Calu3 (cell line): ENCODE results near the gene DHX38. TPM values are rescaled to one million over a fixed set of nuclear protein-coding genes. Genes with fewer than 3 reads are reported as not detected.

Experiments used
- BruUV-seq: library from RNA; stranded (reverse); fragments of 400-500 nt; replicated peaks from 2 replicates; lab custom pipeline; 2021; lab: Mats Ljungman, UMichigan
- CTCF ChIA-PET: fragments of 300-600 bp; sonication (Branson Sonifier 250); formaldehyde crosslinking; loops from one replicate; lab custom pipeline; 2022; ENCODE audit warnings: antibody characterized with exemption; lab: Charles Lee
- DNase-seq: peaks from one replicate; pipeline ENCODE4 v3.0.0; 2022
- H3K27ac Mint-ChIP-seq: one replicate; pipeline ENCODE4 v1.8.0; 2022; ENCODE audit warnings: mixed read lengths; ENCODE audit not compliant: unreplicated experiment
- H3K27me3 Mint-ChIP-seq: one replicate; pipeline ENCODE4 v1.8.0; 2022; ENCODE audit warnings: mixed read lengths; ENCODE audit not compliant: unreplicated experiment
- H3K36me3 Mint-ChIP-seq: one replicate; pipeline ENCODE4 v1.8.0; 2022; ENCODE audit warnings: mild to moderate bottlenecking, moderate library complexity, mixed read lengths; ENCODE audit not compliant: insufficient read depth, unreplicated experiment
- H3K4me1 Mint-ChIP-seq: one replicate; pipeline ENCODE4 v1.8.0; 2022; ENCODE audit warnings: mild to moderate bottlenecking, low read depth, mixed read lengths; ENCODE audit not compliant: unreplicated experiment
- H3K4me3 Mint-ChIP-seq: one replicate; pipeline ENCODE4 v1.8.0; 2022; ENCODE audit warnings: mild to moderate bottlenecking, low read depth, moderate library complexity, mixed read lengths; ENCODE audit not compliant: unreplicated experiment
- H3K9me3 Mint-ChIP-seq: one replicate; pipeline ENCODE4 v1.8.0; 2022; ENCODE audit warnings: low read depth, mixed read lengths; ENCODE audit not compliant: unreplicated experiment
- CTCF ChIP-seq: fragments of 200-600 bp; IDR thresholded peaks from one replicate; pipeline ENCODE4 v1.8.0; 2022; ENCODE audit warnings: antibody characterized with exemption; ENCODE audit not compliant: unreplicated experiment
- intact Hi-C: fragments of 100-400 bp; cut with micrococcal nuclease; formaldehyde crosslinking; loops from one replicate; pipeline ENCODE4 v1.10.0; 2022; ENCODE audit not compliant: unreplicated experiment
- total RNA-seq: library from RNA; stranded (reverse); gene quantifications from 2 replicates; pipeline ENCODE4 v1.2.3, GENCODE V29; 2022

Gene DHX38
- total RNA-seq, 1 experiment from 2014 or later = 86.4 TPM

DNA sequence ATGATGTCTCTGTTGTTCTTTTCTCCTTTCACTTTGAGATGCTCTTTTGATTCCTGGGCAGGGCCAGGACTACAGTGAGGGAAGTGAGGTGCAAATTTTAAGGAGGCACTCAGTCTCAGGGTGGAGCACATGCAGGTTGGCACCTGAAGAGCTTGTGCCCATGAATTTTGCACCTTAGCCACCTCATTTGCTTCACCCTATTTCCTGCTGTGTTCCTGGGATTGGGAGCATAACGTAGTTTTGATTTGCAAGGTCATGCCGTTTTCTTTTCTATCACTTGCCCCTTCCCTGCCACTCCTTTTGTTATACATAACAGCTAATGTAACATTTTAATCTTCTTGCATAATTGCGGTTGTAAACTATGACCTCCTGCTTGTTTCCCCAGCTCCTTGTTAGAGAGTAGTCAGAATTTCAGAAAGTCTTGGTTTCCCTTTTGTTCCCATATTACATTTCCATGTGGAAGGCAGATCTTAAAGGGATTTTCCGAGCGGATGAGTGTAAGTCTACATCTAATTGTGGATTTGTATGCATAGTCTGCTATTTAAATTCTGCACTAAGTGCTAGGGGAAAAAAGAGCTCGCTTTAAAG lies 68.6 kb downstream of the DHX38 start:
- intact Hi-C loops = no loop called here
- TF ChIP-seq CTCF = no peak
- CTCF ChIA-PET = interaction anchor here (0.6 to 1.4 kb wide), 3 partner anchors 16 to 37 kb away, joined by 3 to 6 read pairs (median 3); no protein-coding TSS in a partner anchor
- peaks cover 2% of the 10 kb centered on the region for H3K9me3 Mint-ChIP-seq
- H3K27ac Mint-ChIP-seq = no peak overlapping the region
- H3K4me3 Mint-ChIP-seq = no peak overlapping the region
- BruUV-seq = no TSS peak
- no peak for DNase-seq
- peaks cover 8% of the 10 kb centered on the region for H3K27me3 Mint-ChIP-seq
- H3K36me3 Mint-ChIP-seq = no peaks in the 10 kb centered on the region
- H3K4me1 Mint-ChIP-seq = peaks cover 7% of the 10 kb centered on the region

Other genes starting within 250 kb of the DHX38 start
- gene ATXN1L, start 247.9 kb upstream of the DHX38 start, total RNA-seq = 44.1 and 48.1 TPM in 2 replicates
- gene ZNF821, start 209.7 kb upstream of the DHX38 start, total RNA-seq = 12.3 and 13.1 TPM in 2 replicates
- gene IST1, start 198.3 kb upstream of the DHX38 start, total RNA-seq = 252 and 269 TPM in 2 replicates
- not detected in 2 replicates for gene PKD1L3, start 93.4 kb upstream of the DHX38 start, total RNA-seq
- gene DHODH, start 85.1 kb upstream of the DHX38 start, total RNA-seq = 19.7 and 21.3 TPM in 2 replicates
- gene HP, start 39.3 kb upstream of the DHX38 start, total RNA-seq = not detected in 2 replicates
- not detected in 2 replicates for gene HPR, start 30.6 kb upstream of the DHX38 start, total RNA-seq
- 18.0 TPM in 2 replicates for gene TXNL4B, start 227 bp upstream of the DHX38 start, total RNA-seq
- 6.2 and 8.5 TPM in 2 replicates for gene PMFBP1, start 78.3 kb downstream of the DHX38 start, total RNA-seq